SK-MEL-5 (cell line): ENCODE measurements around the gene BCS1L. TPM values are rescaled to one million over a fixed set of nuclear protein-coding genes. Genes with fewer than 3 reads are reported as not detected.
A peak's percentile ranks its signal among the peaks of the same experiment; 100 is the strongest.
"Not testable (repeated sequence)": the region's sequence is repeated elsewhere in the genome, so short reads cannot be mapped to it uniquely, and the experiment has no call there.

ENCODE experiments used
- DNase-seq: peaks from one replicate; pipeline ENCODE4 v3.0.0-alpha.2; 2016; ENCODE audit warnings: low read depth, low spot score
- in situ Hi-C: cut with HindIII; loops from 2 replicates; pipeline ENCODE4 v1.10.0; 2016; ENCODE audit warnings: low sequenced_read_pairs, high pct_unique_total_duplicates, low pct_unique_long_range_greater_than_20kb
- total RNA-seq: library from RNA; depleted of rRNA; stranded (reverse); fragments of >200 nt; shearing (Covaris generic); gene quantifications from 2 replicates; pipeline ENCODE4 v1.2.3, GENCODE V29; 2014

BCS1L gene
- total RNA-seq, 1 experiment from 2014 or later, result 28.1 TPM

GRCh38 chr2:218648787-218649100 is 10.7 kb upstream of the BCS1L start:
- in situ Hi-C loops, result no loop called here

GRCh38 chr2:218655751-218656150 is 3.7 kb upstream of the BCS1L start:
- no peak for DNase-seq
- in situ Hi-C loops, result no loop called here

More at GRCh38 chr2:218648787-218649100, 10.7 kb upstream of the BCS1L start:
- no peak for DNase-seq

GRCh38 chr2:218658671-218659257 is 719 bp upstream of the BCS1L start:
- in situ Hi-C loops, result no loop called here
- DNase-seq, result peak; percentile 55

GRCh38 chr2:218659988-218660358 is 490 bp downstream of the BCS1L start:
- in situ Hi-C loops, result no loop called here
- DNase-seq, result no peak

GRCh38 chr2:218662377-218662776 is 2.9 kb downstream of the BCS1L start:
- no peak for DNase-seq
- in situ Hi-C loops, result no loop called here

- in situ Hi-C loops, result no loop called here
- no peak for DNase-seq
These were observed 3.3 kb downstream of the BCS1L start for GRCh38 chr2:218662827-218663226.

GRCh38 chr2:218663901-218664300 is 4.4 kb downstream of the BCS1L start:
- in situ Hi-C loops, result no loop called here
- no peak for DNase-seq

GRCh38 chr2:218664653-218665052 is 5.2 kb downstream of the BCS1L start:
- in situ Hi-C loops, result no loop called here
- no peak for DNase-seq

GRCh38 chr2:218671097-218671653 is 11.7 kb downstream of the BCS1L start:
- in situ Hi-C loops, result no loop called here
- DNase-seq, result peak; percentile 10

- in situ Hi-C loops, result no loop called here
- DNase-seq, result peak; percentile 90
These were observed 12.4 kb downstream of the BCS1L start, which contains the start of the genes RNF25 and STK36 for GRCh38 chr2:218671654-218672566. Gene RNF25 (minus strand): TSS chr2:218672002. CDS start chr2:218671970, 32 bp downstream. Gene STK36 (plus strand): TSS chr2:218672086. CDS start chr2:218672830, 744 bp downstream.

- no peak for DNase-seq
- in situ Hi-C loops, result no loop called here
These were observed 19.6 kb downstream of the BCS1L start for GRCh38 chr2:218679119-218679518.

GRCh38 chr2:218680061-218680460 is 20.6 kb downstream of the BCS1L start:
- DNase-seq, result no peak
- in situ Hi-C loops, result no loop called here

GRCh38 chr2:218687400-218688060 is 28.0 kb downstream of the BCS1L start:
- DNase-seq, result peak; percentile 88
- in situ Hi-C loops, result not testable (repeated sequence)

GRCh38 chr2:218691234-218691633 is 31.8 kb downstream of the BCS1L start:
- no peak for DNase-seq
- in situ Hi-C loops, result no loop called here

GRCh38 chr2:218694405-218695145 is 35.1 kb downstream of the BCS1L start:
- DNase-seq, result no peak

GRCh38 chr2:218698885-218699284 is 39.4 kb downstream of the BCS1L start:
- in situ Hi-C loops, result no loop called here
- peak; percentile 12 for DNase-seq

More at GRCh38 chr2:218694405-218695145, 35.1 kb downstream of the BCS1L start:
- in situ Hi-C loops, result no loop called here

GRCh38 chr2:218701806-218702205 is 42.3 kb downstream of the BCS1L start:
- in situ Hi-C loops, result no loop called here
- DNase-seq, result peak; percentile 21
